Endodermal cell (in vitro differentiated cells): Measurements from ENCODE around the gene OSBPL5. TPM values are rescaled to one million over a fixed set of nuclear protein-coding genes. Genes with fewer than 3 reads are reported as not detected.

Source experiments
- DNase-seq: peaks from one replicate; pipeline ENCODE4 v3.0.0-alpha.2; 2017
- H3K27ac ChIP-seq: 2 replicates; pipeline ENCODE4 v1.5.1; 2013; ENCODE audit warnings: mild to moderate bottlenecking, low read depth, low read length, moderate library complexity
- H3K27me3 ChIP-seq: 2 replicates; pipeline ENCODE4 v1.6.1; 2013; ENCODE audit warnings: mild to moderate bottlenecking, low read length, moderate library complexity; ENCODE audit not compliant: insufficient read depth, control insufficient read depth, poor library complexity, severe bottlenecking
- H3K36me3 ChIP-seq: 2 replicates; pipeline ENCODE4 v1.7.0; 2013; ENCODE audit warnings: mild to moderate bottlenecking, low read length, moderate library complexity; ENCODE audit not compliant: control insufficient read depth, insufficient read depth
- H3K4me1 ChIP-seq: one replicate; pipeline ENCODE4 v1.7.0; 2013; ENCODE audit warnings: low read length; ENCODE audit not compliant: control insufficient read depth, insufficient read depth
- H3K4me3 ChIP-seq: 2 replicates; pipeline ENCODE4 v1.5.1; 2013; ENCODE audit warnings: mild to moderate bottlenecking, low read length, moderate library complexity
- H3K9ac ChIP-seq: 2 replicates; pipeline ENCODE4 v1.6.1; 2013; ENCODE audit warnings: mild to moderate bottlenecking, low read length, moderate library complexity; ENCODE audit not compliant: poor library complexity, severe bottlenecking; ENCODE audit errors: extremely low read depth
- H3K9me3 ChIP-seq: 2 replicates; pipeline ENCODE4 v1.6.1; 2013; ENCODE audit warnings: mild to moderate bottlenecking, low read length, moderate library complexity; ENCODE audit not compliant: control insufficient read depth
- H3K27ac Mint-ChIP-seq: 2 replicates; pipeline ENCODE4 v1.8.0; 2020; ENCODE audit warnings: mixed read lengths
- H3K27me3 Mint-ChIP-seq: 2 replicates; pipeline ENCODE4 v1.8.0; 2021; ENCODE audit warnings: mild to moderate bottlenecking, mixed read lengths; ENCODE audit not compliant: insufficient read depth
- H3K36me3 Mint-ChIP-seq: 2 replicates; pipeline ENCODE4 v1.8.0; 2020; ENCODE audit warnings: low read depth, mixed read lengths
- H3K4me1 Mint-ChIP-seq: 2 replicates; pipeline ENCODE4 v1.8.0; 2020; ENCODE audit warnings: mixed read lengths
- H3K4me3 Mint-ChIP-seq: 2 replicates; pipeline ENCODE4 v1.8.0; 2020; ENCODE audit warnings: mild to moderate bottlenecking, moderate library complexity, mixed read lengths
- H3K9me3 Mint-ChIP-seq: 2 replicates; pipeline ENCODE4 v1.8.0; 2020; ENCODE audit warnings: mild to moderate bottlenecking, mixed read lengths
- CTCF ChIP-seq: fragments of 200-600 bp; sonication (generic); conservative IDR thresholded peaks from 2 replicates; pipeline ENCODE4 v1.5.0; 2021; ENCODE audit warnings: antibody characterized with exemption, mild to moderate bottlenecking
- whole genome bisulfite sequencing, 2 experiments: methylation state at CpG; one replicate each; pipeline versions ENCODE4 v1.1.5 to v1.1.7; 2013; ENCODE audit warnings: missing lambda C conversion rate in 2 of 2, mixed read lengths in 1 of 2; ENCODE audit not compliant: insufficient coverage in 1 of 2, insufficient read length in 1 of 2; 5-methylcytosine and 5-hydroxymethylcytosine counted together
- total RNA-seq, 2 donors: library from RNA; stranded (reverse); fragmentation: NEBNext Ultra II Directional in 1 of 2; extraction: Animal tissue kit (Norgen Biotek cat#: 25700) in 1 of 2; gene quantifications; 2 replicates in 1 of 2; 3 replicates in 1 of 2; pipeline ENCODE4 v1.2.1, GENCODE V29; 2021

OSBPL5 gene
- total RNA-seq, 2 donors from 2014 or later = 1.2 to 4.8 TPM

GRCh38 chr11:3181725-3182461, 16.8 kb upstream of the OSBPL5 start:
- Mint-ChIP-seq H3K36me3 (no peaks in the 10 kb centered on the region), H3K4me1 (no peaks in the 10 kb centered on the region), H3K27ac (no peak overlapping the region), H3K27me3 (peaks cover 47% of the 10 kb centered on the region), H3K4me3 (no peak overlapping the region), H3K9me3 (peaks cover 10% of the 10 kb centered on the region)
- no peak for DNase-seq
- H3K27ac ChIP-seq = no peak overlapping the region
- no peak for TF ChIP-seq CTCF
- H3K4me3 ChIP-seq = no peak overlapping the region
- H3K9me3 ChIP-seq = peaks cover 5% of the 10 kb centered on the region
- WGBS, 2 experiments = 95 to 96% methylated on average over 6 to 12 of the region's 12 CpGs
- H3K27me3 ChIP-seq = peaks cover 5% of the 10 kb centered on the region
- H3K36me3 ChIP-seq = no peaks in the 10 kb centered on the region
- no peaks in the 10 kb centered on the region for H3K4me1 ChIP-seq
- no peak overlapping the region for H3K9ac ChIP-seq

GRCh38 chr11:3180869-3181268, 15.8 kb upstream of the OSBPL5 start:
- no peak overlapping the region for H3K27ac ChIP-seq
- peaks cover 5% of the 10 kb centered on the region for H3K27me3 ChIP-seq
- no peak overlapping the region for H3K27ac Mint-ChIP-seq
- H3K36me3 ChIP-seq = no peaks in the 10 kb centered on the region
- DNase-seq = no peak
- no peak overlapping the region for H3K4me3 ChIP-seq
- no peak overlapping the region for H3K9ac ChIP-seq
- no peak for TF ChIP-seq CTCF
- H3K4me1 ChIP-seq = no peaks in the 10 kb centered on the region
- H3K9me3 ChIP-seq = peaks cover 15% of the 10 kb centered on the region
- WGBS, 2 experiments = 94 to 100% methylated on average over 3 to 5 of the region's 5 CpGs
- H3K36me3 Mint-ChIP-seq = no peaks in the 10 kb centered on the region
- H3K9me3 Mint-ChIP-seq = peaks cover 20% of the 10 kb centered on the region
- H3K27me3 Mint-ChIP-seq = peaks cover 48% of the 10 kb centered on the region
- no peaks in the 10 kb centered on the region for H3K4me1 Mint-ChIP-seq
- no peak overlapping the region for H3K4me3 Mint-ChIP-seq

GRCh38 chr11:3178349-3178748, 13.2 kb upstream of the OSBPL5 start:
- Mint-ChIP-seq H3K9me3 (peaks cover 25% of the 10 kb centered on the region), H3K27ac (no peak overlapping the region), H3K4me1 (no peaks in the 10 kb centered on the region), H3K27me3 (peaks cover 44% of the 10 kb centered on the region), H3K36me3 (no peaks in the 10 kb centered on the region), H3K4me3 (no peak overlapping the region)
- Histone ChIP-seq H3K36me3 (no peaks in the 10 kb centered on the region), H3K4me1 (no peaks in the 10 kb centered on the region), H3K27ac (no peak overlapping the region), H3K9ac (no peak overlapping the region), H3K27me3 (peaks cover 5% of the 10 kb centered on the region), H3K9me3 (peaks cover 16% of the 10 kb centered on the region), H3K4me3 (no peak overlapping the region)
- no peak for TF ChIP-seq CTCF
- 94 to 95% methylated on average over 2 of the region's 2 CpGs for WGBS, 2 experiments
- no peak for DNase-seq
